HG03460 (cell line): ENCODE data around the gene COQ3.
A peak's percentile ranks its signal among the peaks of the same experiment; 100 is the strongest.

Experiments used
- ATAC-seq: cut with Tn5 transposase; IDR thresholded peaks from one replicate; pipeline ENCODE4 v1.9.1; 2021; ENCODE audit not compliant: unreplicated experiment

Gene COQ3

GRCh38 chr6:99334526-99335127, 59.4 kb downstream of the COQ3 start:
- ATAC-seq, result no peak

GRCh38 chr6:99333068-99333467, 60.9 kb downstream of the COQ3 start:
- ATAC-seq, result peak; percentile 92

GRCh38 chr6:99331531-99331930, 62.5 kb downstream of the COQ3 start:
- no peak for ATAC-seq

GRCh38 chr6:99330159-99330558, 63.8 kb downstream of the COQ3 start:
- peak; percentile 73 for ATAC-seq

- no peak for ATAC-seq
These were observed 69.0 kb downstream of the COQ3 start for GRCh38 chr6:99324996-99325395.
